Measurements from ENCODE around the gene FRRS1L.

The FRRS1L gene

GRCh38 chr9:109110329-109111021 lies 56.6 kb downstream of the FRRS1L start:
- no peak for TF ChIP-seq EZH2 (IDR thresholded peaks at IDR 0.05)
- no peak for TF ChIP-seq FOXP2 (optimal IDR thresholded peaks at IDR 0.05; ENCODE audit: control extremely low read depth, extremely low read length, insufficient read depth)
- TF ChIP-seq POLR2AphosphoS5 (IDR thresholded peaks at IDR 0.05; ENCODE audit: borderline replicate concordance, low read depth, low read length), result no peak
- peak overlapping the region; percentile 90 for H3K27ac ChIP-seq
- H3K9me3 ChIP-seq (ENCODE audit: low read depth, low read length), result no peaks in the 10 kb centered on the region; the same call in 1 of the 2 replicates
- peak overlapping the region; percentile 55 for H3K9ac ChIP-seq (ENCODE audit: insufficient read length)
- peaks cover 12% of the 10 kb centered on the region for H3K36me3 ChIP-seq (ENCODE audit: insufficient read depth, low read length)
- no peak for DNase-seq (ENCODE audit: low read depth, low spot score)
- peak overlapping the region; percentile 58 for H3K4me3 ChIP-seq

GRCh38 chr9:109109967-109110328 lies 57.1 kb downstream of the FRRS1L start:
- TF ChIP-seq POLR2AphosphoS5 (IDR thresholded peaks at IDR 0.05; ENCODE audit: borderline replicate concordance, low read depth, low read length) (no peak), FOXP2 (optimal IDR thresholded peaks at IDR 0.05; ENCODE audit: control extremely low read depth, extremely low read length, insufficient read depth) (no peak), EZH2 (IDR thresholded peaks at IDR 0.05) (no peak)
- no peak overlapping the region for H3K4me3 ChIP-seq

GRCh38 chr9:109108318-109108717 lies 58.7 kb downstream of the FRRS1L start:
- H3K9me3 ChIP-seq (ENCODE audit: low read depth, low read length), result peaks cover 10% of the 10 kb centered on the region; the same call in 1 of the 2 replicates
- peaks cover 33% of the 10 kb centered on the region for H3K36me3 ChIP-seq (ENCODE audit: insufficient read depth, low read length)
- no peak overlapping the region for H3K27ac ChIP-seq
- no peak overlapping the region for H3K9ac ChIP-seq (ENCODE audit: insufficient read length)
- DNase-seq (ENCODE audit: low read depth, low spot score), result no peak
- H3K4me3 ChIP-seq, result no peak overlapping the region
- TF ChIP-seq POLR2AphosphoS5 (IDR thresholded peaks at IDR 0.05; ENCODE audit: borderline replicate concordance, low read depth, low read length), result no peak
- TF ChIP-seq FOXP2 (optimal IDR thresholded peaks at IDR 0.05; ENCODE audit: control extremely low read depth, extremely low read length, insufficient read depth), result no peak
- TF ChIP-seq EZH2 (IDR thresholded peaks at IDR 0.05), result no peak

More at GRCh38 chr9:109109967-109110328, 57.1 kb downstream of the FRRS1L start:
- Histone ChIP-seq H3K36me3 (ENCODE audit: insufficient read depth, low read length) (peaks cover 17% of the 10 kb centered on the region), H3K27ac (peak overlapping the region; percentile 90), H3K9ac (ENCODE audit: insufficient read length) (peak overlapping the region; percentile 42), H3K9me3 (ENCODE audit: low read depth, low read length) (no peaks in the 10 kb centered on the region; the same call in 1 of the 2 replicates)
- DNase-seq (ENCODE audit: low read depth, low spot score), result no peak

- Histone ChIP-seq H3K27ac (no peak overlapping the region), H3K4me3 (no peak overlapping the region), H3K36me3 (ENCODE audit: insufficient read depth, low read length) (peaks cover 40% of the 10 kb centered on the region), H3K9me3 (ENCODE audit: low read depth, low read length) (peaks cover 13% of the 10 kb centered on the region; the same call in 1 of the 2 replicates), H3K9ac (ENCODE audit: insufficient read length) (no peak overlapping the region)
- TF ChIP-seq POLR2AphosphoS5 (IDR thresholded peaks at IDR 0.05; ENCODE audit: borderline replicate concordance, low read depth, low read length), result no peak
- no peak for TF ChIP-seq EZH2 (IDR thresholded peaks at IDR 0.05)
- no peak for TF ChIP-seq FOXP2 (optimal IDR thresholded peaks at IDR 0.05; ENCODE audit: control extremely low read depth, extremely low read length, insufficient read depth)
- DNase-seq (ENCODE audit: low read depth, low spot score), result no peak
These were observed 59.4 kb downstream of the FRRS1L start for GRCh38 chr9:109107402-109108240.

- TF ChIP-seq FOXP2 (optimal IDR thresholded peaks at IDR 0.05; ENCODE audit: control extremely low read depth, extremely low read length, insufficient read depth) (no peak), EZH2 (IDR thresholded peaks at IDR 0.05) (no peak), POLR2AphosphoS5 (IDR thresholded peaks at IDR 0.05; ENCODE audit: borderline replicate concordance, low read depth, low read length) (no peak)
- peak overlapping the region; percentile 15; the same call in 1 of the 2 replicates for H3K27ac ChIP-seq
- no peak overlapping the region for H3K4me3 ChIP-seq
- peaks cover 13% of the 10 kb centered on the region; the same call in 1 of the 2 replicates for H3K9me3 ChIP-seq (ENCODE audit: low read depth, low read length)
- no peak for DNase-seq (ENCODE audit: low read depth, low spot score)
- peaks cover 49% of the 10 kb centered on the region for H3K36me3 ChIP-seq (ENCODE audit: insufficient read depth, low read length)
- no peak overlapping the region for H3K9ac ChIP-seq (ENCODE audit: insufficient read length)
These were observed 65.2 kb downstream of the FRRS1L start for GRCh38 chr9:109101810-109102209.

- H3K27ac ChIP-seq, result no peak overlapping the region
- peaks cover 43% of the 10 kb centered on the region for H3K36me3 ChIP-seq (ENCODE audit: insufficient read depth, low read length)
- peaks cover 13% of the 10 kb centered on the region; the same call in 1 of the 2 replicates for H3K9me3 ChIP-seq (ENCODE audit: low read depth, low read length)
- DNase-seq (ENCODE audit: low read depth, low spot score), result no peak
- H3K4me3 ChIP-seq, result no peak overlapping the region
- H3K9ac ChIP-seq (ENCODE audit: insufficient read length), result no peak overlapping the region
- TF ChIP-seq FOXP2 (optimal IDR thresholded peaks at IDR 0.05; ENCODE audit: control extremely low read depth, extremely low read length, insufficient read depth) (no peak), POLR2AphosphoS5 (IDR thresholded peaks at IDR 0.05; ENCODE audit: borderline replicate concordance, low read depth, low read length) (no peak), EZH2 (IDR thresholded peaks at IDR 0.05) (no peak)
These were observed 65.8 kb downstream of the FRRS1L start for GRCh38 chr9:109101202-109101595.

GRCh38 chr9:109100543-109101201 lies 66.4 kb downstream of the FRRS1L start:
- H3K36me3 ChIP-seq (ENCODE audit: insufficient read depth, low read length), result peaks cover 40% of the 10 kb centered on the region
- no peak overlapping the region for H3K9ac ChIP-seq (ENCODE audit: insufficient read length)
- peaks cover 13% of the 10 kb centered on the region; the same call in 1 of the 2 replicates for H3K9me3 ChIP-seq (ENCODE audit: low read depth, low read length)
- H3K4me3 ChIP-seq, result no peak overlapping the region
- DNase-seq (ENCODE audit: low read depth, low spot score), result no peak
- TF ChIP-seq EZH2 (IDR thresholded peaks at IDR 0.05) (no peak), POLR2AphosphoS5 (IDR thresholded peaks at IDR 0.05; ENCODE audit: borderline replicate concordance, low read depth, low read length) (no peak), FOXP2 (optimal IDR thresholded peaks at IDR 0.05; ENCODE audit: control extremely low read depth, extremely low read length, insufficient read depth) (no peak)
- 0 out of 2 replicates have a peak overlapping the region, but pooled peaks have one; percentile 53 for H3K27ac ChIP-seq

- Histone ChIP-seq H3K9ac (ENCODE audit: insufficient read length) (peak overlapping the region; percentile 49), H3K36me3 (ENCODE audit: insufficient read depth, low read length) (peaks cover 34% of the 10 kb centered on the region)
These were observed 68.1 kb downstream of the FRRS1L start for GRCh38 chr9:109098960-109099308.

More at GRCh38 chr9:109098960-109099308, 68.1 kb downstream of the FRRS1L start:
- Histone ChIP-seq H3K4me3 (peak overlapping the region; percentile 55), H3K9me3 (ENCODE audit: low read depth, low read length) (peaks cover 9% of the 10 kb centered on the region; the same call in 1 of the 2 replicates), H3K27ac (peak overlapping the region; percentile 96)
- TF ChIP-seq EZH2 (IDR thresholded peaks at IDR 0.05), result no peak
- no peak for TF ChIP-seq FOXP2 (optimal IDR thresholded peaks at IDR 0.05; ENCODE audit: control extremely low read depth, extremely low read length, insufficient read depth)
- TF ChIP-seq POLR2AphosphoS5 (IDR thresholded peaks at IDR 0.05; ENCODE audit: borderline replicate concordance, low read depth, low read length), result no peak
- DNase-seq (ENCODE audit: low read depth, low spot score), result no peak
